ENCODE measurements around the gene PRKCB.
"Not testable (repeated sequence)": the region's sequence is repeated elsewhere in the genome, so short reads cannot be mapped to it uniquely, and the experiment has no call there.

Gene PRKCB

DNA sequence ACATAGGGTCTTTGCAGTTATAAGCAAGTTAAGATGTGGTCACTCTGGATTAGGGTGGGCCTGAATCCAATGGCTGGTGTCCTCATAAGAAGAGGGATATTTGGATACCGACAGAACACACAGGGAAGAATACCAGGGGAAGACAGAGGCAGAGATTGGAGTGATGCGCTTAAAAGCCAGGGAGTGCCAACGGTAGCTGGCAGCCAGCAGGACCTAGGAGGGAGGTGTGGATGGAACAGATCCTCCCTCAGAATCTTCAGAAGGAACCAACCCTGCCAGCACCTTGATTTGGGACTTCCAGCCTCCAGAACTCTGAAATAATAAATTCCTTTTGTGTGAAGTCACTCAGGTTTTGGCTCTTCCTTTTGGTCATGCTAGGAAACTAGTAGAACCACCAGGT, 310.1 kb downstream of the PRKCB start:
- Histone ChIP-seq H3K9me3 (ENCODE audit: severe bottlenecking) (no peaks in the 10 kb centered on the region), H3K4me3 (ENCODE audit: severe bottlenecking) (no peak overlapping the region), H3K4me1 (ENCODE audit: insufficient read depth, poor library complexity, severe bottlenecking) (no peaks in the 10 kb centered on the region), H3K27me3 (ENCODE audit: insufficient read depth, poor library complexity, severe bottlenecking) (no peaks in the 10 kb centered on the region), H3K27ac (ENCODE audit: poor library complexity, severe bottlenecking) (no peak overlapping the region), H3K36me3 (ENCODE audit: low read depth) (no peaks in the 10 kb centered on the region)
- ATAC-seq (ENCODE audit: low read depth) = no peak
- TF ChIP-seq, protein P1, sequence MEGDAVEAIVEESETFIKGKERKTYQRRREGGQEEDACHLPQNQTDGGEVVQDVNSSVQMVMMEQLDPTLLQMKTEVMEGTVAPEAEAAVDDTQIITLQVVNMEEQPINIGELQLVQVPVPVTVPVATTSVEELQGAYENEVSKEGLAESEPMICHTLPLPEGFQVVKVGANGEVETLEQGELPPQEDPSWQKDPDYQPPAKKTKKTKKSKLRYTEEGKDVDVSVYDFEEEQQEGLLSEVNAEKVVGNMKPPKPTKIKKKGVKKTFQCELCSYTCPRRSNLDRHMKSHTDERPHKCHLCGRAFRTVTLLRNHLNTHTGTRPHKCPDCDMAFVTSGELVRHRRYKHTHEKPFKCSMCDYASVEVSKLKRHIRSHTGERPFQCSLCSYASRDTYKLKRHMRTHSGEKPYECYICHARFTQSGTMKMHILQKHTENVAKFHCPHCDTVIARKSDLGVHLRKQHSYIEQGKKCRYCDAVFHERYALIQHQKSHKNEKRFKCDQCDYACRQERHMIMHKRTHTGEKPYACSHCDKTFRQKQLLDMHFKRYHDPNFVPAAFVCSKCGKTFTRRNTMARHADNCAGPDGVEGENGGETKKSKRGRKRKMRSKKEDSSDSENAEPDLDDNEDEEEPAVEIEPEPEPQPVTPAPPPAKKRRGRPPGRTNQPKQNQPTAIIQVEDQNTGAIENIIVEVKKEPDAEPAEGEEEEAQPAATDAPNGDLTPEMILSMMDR (IDR thresholded peaks at IDR 0.05; ENCODE audit: poor library complexity, severe bottlenecking) = no peak
- DNase-seq (ENCODE audit: low spot score) = no peak

DNA sequence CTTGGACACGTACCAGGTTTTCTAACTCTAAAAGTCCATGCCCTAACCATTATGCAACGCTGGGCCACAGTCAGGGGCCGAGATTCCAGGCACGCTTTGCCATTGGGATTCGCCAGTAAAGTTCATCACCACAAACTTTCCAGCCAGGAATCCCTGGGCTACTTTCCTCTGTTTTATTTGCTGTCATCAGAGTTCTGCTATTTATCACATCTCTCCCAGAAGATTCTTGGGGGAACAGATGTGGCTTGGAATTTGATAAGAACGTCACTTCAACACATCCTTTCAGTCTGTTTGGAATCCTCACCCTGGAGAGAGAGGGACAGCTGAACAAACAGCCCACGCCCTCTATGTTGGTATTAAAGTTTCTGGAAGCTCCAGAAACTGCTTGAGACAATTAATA, 310.7 kb downstream of the PRKCB start:
- no peaks in the 10 kb centered on the region for H3K4me1 ChIP-seq (ENCODE audit: insufficient read depth, poor library complexity, severe bottlenecking)
- H3K27me3 ChIP-seq (ENCODE audit: insufficient read depth, poor library complexity, severe bottlenecking) = no peaks in the 10 kb centered on the region
- DNase-seq (ENCODE audit: low spot score) (no peak), ATAC-seq (ENCODE audit: low read depth) (no peak)
- H3K36me3 ChIP-seq (ENCODE audit: low read depth) = no peaks in the 10 kb centered on the region
- no peaks in the 10 kb centered on the region for H3K9me3 ChIP-seq (ENCODE audit: severe bottlenecking)
- H3K27ac ChIP-seq (ENCODE audit: poor library complexity, severe bottlenecking) = no peak overlapping the region
- H3K4me3 ChIP-seq (ENCODE audit: severe bottlenecking) = no peak overlapping the region
- TF ChIP-seq, protein P1 (IDR thresholded peaks at IDR 0.05; ENCODE audit: poor library complexity, severe bottlenecking) = no peak

DNA sequence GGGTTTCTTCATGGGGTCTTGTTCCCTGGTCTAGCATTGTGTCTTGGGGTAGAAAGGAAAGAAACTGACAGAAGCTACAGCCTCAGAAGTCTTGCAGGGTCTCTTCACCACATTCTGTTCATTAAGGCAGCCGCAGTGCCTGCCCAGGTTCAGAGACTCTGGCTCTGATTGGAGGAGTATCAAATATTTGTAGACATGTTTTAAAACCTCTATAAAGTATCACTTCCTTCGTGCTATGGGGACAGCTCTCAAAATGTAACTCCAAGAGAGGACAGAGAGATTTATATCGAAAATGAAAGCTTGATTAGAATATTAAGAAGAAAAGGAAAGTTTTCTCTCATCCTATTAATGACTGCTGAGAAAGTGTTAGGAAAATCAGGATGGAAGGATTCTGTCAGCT, 313.3 kb downstream of the PRKCB start:
- TF ChIP-seq, protein P1 (IDR thresholded peaks at IDR 0.05; ENCODE audit: poor library complexity, severe bottlenecking) = no peak
- no peaks in the 10 kb centered on the region for H3K27me3 ChIP-seq (ENCODE audit: insufficient read depth, poor library complexity, severe bottlenecking)
- no peak overlapping the region for H3K27ac ChIP-seq (ENCODE audit: poor library complexity, severe bottlenecking)
- H3K9me3 ChIP-seq (ENCODE audit: severe bottlenecking) = no peaks in the 10 kb centered on the region
- DNase-seq (ENCODE audit: low spot score) (no peak), ATAC-seq (ENCODE audit: low read depth) (no peak)
- H3K4me1 ChIP-seq (ENCODE audit: insufficient read depth, poor library complexity, severe bottlenecking) = no peaks in the 10 kb centered on the region
- no peaks in the 10 kb centered on the region for H3K36me3 ChIP-seq (ENCODE audit: low read depth)
- H3K4me3 ChIP-seq (ENCODE audit: severe bottlenecking) = no peak overlapping the region

DNA sequence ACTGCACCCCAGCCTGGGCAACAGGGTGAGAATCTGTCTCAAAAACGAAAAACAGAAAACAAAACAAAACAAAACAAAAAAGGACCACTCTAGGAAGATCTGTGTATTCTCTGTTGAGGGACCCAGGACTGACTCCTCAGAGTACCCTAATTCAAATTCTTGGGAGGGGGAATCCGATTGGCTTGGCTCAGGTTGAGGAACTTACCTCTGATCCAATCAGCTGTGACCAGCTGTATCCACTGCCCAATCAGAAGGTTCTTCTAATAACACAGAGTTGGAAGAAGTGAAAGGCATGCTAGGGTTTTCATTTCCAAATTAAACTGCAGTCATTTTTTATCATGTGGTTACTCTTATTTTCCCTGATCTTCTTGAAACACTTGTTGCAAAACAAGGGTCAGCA, 314.5 kb downstream of the PRKCB start:
- Histone ChIP-seq H3K4me3 (ENCODE audit: severe bottlenecking) (no peak overlapping the region), H3K27me3 (ENCODE audit: insufficient read depth, poor library complexity, severe bottlenecking) (no peaks in the 10 kb centered on the region), H3K9me3 (ENCODE audit: severe bottlenecking) (no peaks in the 10 kb centered on the region), H3K36me3 (ENCODE audit: low read depth) (no peaks in the 10 kb centered on the region), H3K4me1 (ENCODE audit: insufficient read depth, poor library complexity, severe bottlenecking) (no peaks in the 10 kb centered on the region), H3K27ac (ENCODE audit: poor library complexity, severe bottlenecking) (no peak overlapping the region)
- DNase-seq (ENCODE audit: low spot score) (no peak), ATAC-seq (ENCODE audit: low read depth) (no peak)
- TF ChIP-seq, protein P1 (IDR thresholded peaks at IDR 0.05; ENCODE audit: poor library complexity, severe bottlenecking) = no peak

DNA sequence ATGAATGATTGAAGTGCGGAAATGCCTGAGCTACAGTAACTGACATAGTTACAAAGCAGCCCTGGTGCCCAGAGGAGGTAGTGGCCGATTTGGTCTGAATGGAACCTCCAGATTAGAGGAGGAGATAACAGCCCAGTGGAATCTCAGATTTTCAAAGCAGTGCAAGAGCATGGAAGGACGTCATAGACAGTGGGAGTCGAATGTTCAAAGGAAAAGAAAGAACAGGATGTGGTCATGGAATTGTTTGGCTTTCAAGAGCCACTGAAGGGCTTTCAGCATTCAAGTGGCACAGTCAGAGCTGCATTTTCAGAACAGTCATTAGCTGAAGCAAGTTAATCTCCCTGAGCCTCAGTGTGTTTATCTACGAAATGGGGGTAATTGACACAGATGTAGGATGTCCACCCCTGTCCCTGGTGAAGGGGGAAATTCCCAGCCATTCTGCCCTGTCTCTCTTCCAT, 315.7 kb downstream of the PRKCB start:
- no peak for DNase-seq (ENCODE audit: low spot score)
- H3K4me3 ChIP-seq (ENCODE audit: severe bottlenecking) = no peak overlapping the region
- no peaks in the 10 kb centered on the region for H3K4me1 ChIP-seq (ENCODE audit: insufficient read depth, poor library complexity, severe bottlenecking)
- no peak for ATAC-seq (ENCODE audit: low read depth)
- H3K9me3 ChIP-seq (ENCODE audit: severe bottlenecking) = no peaks in the 10 kb centered on the region
- H3K27ac ChIP-seq (ENCODE audit: poor library complexity, severe bottlenecking) = no peak overlapping the region
- no peaks in the 10 kb centered on the region for H3K36me3 ChIP-seq (ENCODE audit: low read depth)
- no peaks in the 10 kb centered on the region for H3K27me3 ChIP-seq (ENCODE audit: insufficient read depth, poor library complexity, severe bottlenecking)
- TF ChIP-seq, protein P1 (IDR thresholded peaks at IDR 0.05; ENCODE audit: poor library complexity, severe bottlenecking) = no peak

DNA sequence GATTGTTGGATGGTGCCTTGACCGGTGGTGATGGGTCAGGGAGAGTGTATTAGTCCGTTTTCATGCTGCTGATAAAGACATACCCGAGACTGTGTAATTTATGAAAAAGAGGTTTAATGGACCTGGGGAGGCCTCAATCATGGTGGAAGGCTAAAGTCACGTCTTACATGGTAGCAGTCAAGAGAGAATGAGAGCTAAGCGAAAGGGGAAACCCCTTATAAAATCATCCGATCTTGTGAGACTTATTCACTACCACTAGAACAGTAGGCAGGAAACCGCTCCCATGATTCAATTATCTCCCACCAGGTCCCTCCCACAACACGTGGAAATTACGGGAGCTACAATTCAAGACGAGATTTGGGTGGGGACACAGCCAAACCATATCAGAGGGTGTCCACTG, 316.3 kb downstream of the PRKCB start:
- not testable (repeated sequence) for H3K27me3 ChIP-seq (ENCODE audit: insufficient read depth, poor library complexity, severe bottlenecking); H3K4me3 ChIP-seq (ENCODE audit: severe bottlenecking); H3K36me3 ChIP-seq (ENCODE audit: low read depth); H3K4me1 ChIP-seq (ENCODE audit: insufficient read depth, poor library complexity, severe bottlenecking); ATAC-seq (ENCODE audit: low read depth); H3K27ac ChIP-seq (ENCODE audit: poor library complexity, severe bottlenecking); DNase-seq (ENCODE audit: low spot score); H3K9me3 ChIP-seq (ENCODE audit: severe bottlenecking)

All from RWPE2 (cell line).